GM21619 (cell line): ENCODE results near the gene PLXNA1.

Source experiments
- ATAC-seq: cut with Tn5 transposase; IDR thresholded peaks from one replicate; pipeline ENCODE4 v1.9.1; 2021; ENCODE audit not compliant: unreplicated experiment

The PLXNA1 gene

DNA sequence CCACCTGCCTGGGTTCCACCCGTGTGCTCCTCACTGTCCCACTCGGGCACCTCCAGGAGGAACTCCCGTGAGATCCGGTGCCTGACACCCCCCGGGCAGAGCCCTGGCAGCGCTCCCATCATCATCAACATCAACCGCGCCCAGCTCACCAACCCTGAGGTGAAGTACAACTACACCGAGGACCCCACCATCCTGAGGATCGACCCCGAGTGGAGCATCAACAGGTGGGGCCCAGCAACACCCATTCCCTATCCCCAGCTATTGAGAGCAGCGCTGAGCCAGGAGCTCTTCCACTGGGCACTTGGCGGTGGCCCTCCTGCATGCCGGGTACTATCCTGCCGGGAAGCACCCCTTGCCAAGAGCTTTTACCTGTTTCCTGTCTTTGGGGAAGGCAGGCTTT is 33.5 kb downstream of the PLXNA1 start:
- no peak for ATAC-seq

DNA sequence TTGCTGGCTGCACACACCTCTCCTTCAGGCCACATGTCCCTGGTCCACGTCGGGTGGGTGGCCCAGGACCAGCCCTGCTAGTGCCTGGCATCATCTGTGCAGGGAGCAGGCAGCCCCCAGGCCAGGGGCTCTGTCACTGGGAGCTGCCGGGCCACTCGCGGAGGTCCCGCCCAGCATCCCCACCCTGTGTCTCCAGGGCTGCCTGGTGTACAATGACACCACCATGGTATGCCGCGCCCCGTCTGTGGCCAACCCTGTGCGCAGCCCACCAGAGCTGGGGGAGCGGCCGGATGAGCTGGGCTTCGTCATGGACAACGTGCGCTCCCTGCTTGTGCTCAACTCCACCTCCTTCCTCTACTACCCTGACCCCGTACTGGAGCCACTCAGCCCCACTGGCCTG is 34.3 kb downstream of the PLXNA1 start:
- ATAC-seq, result no peak

DNA sequence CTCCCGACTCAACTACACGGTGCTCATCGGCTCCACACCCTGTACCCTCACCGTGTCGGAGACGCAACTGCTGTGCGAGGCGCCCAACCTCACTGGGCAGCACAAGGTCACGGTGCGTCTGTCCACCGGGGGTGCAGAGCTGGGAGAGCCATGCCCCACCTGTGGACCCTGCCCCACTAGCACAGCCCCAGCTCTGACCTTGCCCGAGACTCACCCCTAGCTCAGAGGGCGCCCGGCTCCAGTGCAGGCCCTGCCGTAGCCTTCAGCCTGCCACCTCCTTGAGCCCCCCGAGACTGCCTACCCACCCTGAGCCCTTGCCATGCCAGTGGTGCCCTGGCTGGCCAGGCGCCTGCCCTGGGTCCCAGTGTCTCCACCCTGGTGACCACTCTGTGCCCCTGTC is 34.9 kb downstream of the PLXNA1 start:
- ATAC-seq, result no peak

DNA sequence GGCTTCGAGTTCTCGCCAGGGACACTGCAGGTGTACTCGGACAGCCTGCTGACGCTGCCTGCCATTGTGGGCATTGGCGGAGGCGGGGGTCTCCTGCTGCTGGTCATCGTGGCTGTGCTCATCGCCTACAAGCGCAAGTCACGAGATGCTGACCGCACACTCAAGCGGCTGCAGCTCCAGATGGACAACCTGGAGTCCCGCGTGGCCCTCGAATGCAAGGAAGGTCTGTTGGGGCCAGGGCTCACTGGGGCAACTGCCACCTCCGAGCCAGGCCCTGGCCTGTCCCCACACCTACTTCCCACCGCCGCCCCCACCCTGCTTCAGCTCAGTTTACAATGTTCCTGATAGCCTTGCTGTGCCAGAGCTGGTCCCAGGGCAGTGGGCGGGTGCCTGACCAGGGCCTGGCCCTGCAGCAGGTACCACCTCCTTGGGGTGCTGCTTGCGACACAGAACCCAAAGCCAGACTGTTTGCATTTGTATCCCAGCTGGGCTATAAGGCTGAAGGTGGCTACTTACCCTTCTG is 35.5 kb downstream of the PLXNA1 start:
- ATAC-seq, result no peak

DNA sequence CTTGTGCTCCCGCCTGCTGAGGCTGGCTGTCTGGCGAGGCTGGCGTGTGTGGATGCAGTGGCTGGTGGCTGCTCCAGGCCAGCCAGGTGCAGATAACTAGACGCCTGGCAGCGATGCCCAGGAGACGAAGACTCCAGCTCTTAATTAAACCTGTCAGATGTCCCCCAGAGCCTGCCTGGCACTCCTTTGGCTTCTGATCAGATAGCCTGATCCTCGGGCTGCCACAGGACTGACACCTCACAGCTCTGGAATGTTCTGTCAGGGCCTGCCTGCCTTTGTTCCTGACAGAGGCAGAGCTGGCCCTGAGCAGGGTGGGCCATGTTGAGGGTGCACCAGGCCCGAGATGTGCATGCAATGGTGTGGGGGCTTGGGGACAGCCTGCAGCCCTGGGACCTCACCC is 36.5 kb downstream of the PLXNA1 start:
- no peak for ATAC-seq

DNA sequence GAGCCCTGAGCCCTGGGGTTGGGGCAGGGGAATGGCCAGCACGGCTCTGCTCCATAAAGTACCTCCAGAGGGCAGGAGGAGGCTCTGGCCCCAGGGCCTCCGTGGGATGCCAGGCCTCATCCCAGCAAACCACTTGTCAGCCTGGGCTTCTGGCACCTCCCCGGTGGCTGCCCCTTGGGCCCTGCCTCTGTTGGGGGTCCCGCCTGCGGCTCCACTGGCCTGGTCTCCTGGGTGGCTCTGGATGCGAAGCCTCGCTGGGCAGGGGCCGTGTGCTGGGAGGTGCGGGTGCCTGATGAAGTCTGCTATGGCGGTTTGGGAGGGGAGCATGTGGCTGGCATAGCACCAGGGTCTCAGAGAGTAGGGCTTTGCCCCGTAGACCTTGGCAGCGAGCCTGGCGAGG is 37.6 kb downstream of the PLXNA1 start:
- ATAC-seq, result no peak

DNA sequence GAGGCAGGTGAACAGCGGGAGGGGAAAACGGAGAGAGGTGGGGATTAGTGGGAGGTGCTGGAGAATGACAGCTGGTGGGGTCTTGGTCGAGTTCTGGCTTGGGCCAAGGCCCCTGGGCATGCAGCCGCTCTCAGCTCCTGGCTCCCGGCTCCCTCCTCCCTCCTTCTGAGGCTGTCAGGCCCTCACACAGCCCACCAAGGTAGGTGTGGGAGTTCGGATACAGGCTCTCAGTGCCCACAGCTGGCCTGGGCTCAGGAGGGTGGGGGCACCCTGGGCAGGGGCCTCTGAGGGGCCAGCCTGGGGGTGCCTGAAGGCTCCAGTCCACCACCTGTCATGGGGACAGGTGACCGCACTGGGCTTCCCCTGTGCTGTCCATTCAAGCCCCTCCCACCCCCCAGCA is 39.9 kb downstream of the PLXNA1 start:
- no peak for ATAC-seq

DNA sequence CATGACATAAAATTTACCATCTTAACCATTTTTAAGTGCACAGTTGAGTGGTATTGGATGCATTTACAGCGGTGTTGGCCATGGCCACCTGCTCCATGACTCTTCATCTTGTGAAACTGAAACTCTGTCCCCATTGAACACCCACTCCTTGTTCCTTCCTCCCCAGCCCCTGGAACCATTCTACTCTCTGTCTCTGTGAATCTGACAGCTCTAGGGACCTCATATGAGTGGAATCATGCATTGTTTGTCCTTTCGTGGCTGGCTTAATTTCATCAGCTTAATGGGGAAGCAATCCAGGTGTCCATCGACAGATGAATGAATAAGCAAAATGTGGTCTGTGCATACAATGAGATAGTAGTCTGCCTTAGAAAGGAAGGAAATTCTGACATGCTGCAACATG is 42.5 kb downstream of the PLXNA1 start:
- no peak for ATAC-seq

DNA sequence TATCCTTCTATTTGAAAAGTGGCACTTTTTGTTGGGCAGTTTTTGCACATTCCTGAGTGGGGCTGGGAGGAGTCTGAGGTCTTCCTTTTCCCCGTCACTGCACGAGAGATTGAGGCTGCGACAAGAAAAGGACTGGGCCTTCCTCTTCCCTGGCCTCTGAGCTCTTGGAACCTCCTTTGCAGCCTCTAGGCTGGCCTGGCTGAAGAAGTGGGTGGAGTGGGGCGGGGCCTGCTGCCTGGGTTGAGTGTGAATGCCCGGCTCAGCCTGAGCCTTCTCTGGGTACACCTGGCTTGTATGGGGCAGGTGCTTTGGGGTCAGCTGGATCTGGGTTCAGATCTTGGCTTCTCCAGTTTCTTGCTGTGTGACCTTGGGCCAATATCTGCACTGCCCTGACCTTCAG is 43.1 kb downstream of the PLXNA1 start:
- no peak for ATAC-seq

DNA sequence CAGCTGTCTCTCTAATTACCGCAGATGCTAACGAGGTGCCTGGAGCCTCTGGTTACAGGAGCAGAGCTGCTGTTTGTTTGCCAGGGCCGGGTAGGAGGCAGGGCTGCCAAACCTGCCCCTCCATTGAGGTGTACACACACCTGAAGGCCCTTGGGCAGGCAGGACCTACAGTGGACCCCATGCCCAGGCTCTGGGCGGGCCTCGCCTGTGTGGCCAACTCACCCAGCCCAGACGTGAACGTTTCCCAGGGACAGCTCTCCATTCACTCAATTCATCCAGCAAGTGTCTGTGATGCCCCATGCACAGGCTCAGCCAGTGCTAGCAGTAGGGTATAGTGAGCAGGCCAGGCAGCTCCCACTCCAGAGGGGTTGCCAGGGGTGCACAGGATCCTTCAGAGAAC is 43.7 kb downstream of the PLXNA1 start:
- no peak for ATAC-seq

DNA sequence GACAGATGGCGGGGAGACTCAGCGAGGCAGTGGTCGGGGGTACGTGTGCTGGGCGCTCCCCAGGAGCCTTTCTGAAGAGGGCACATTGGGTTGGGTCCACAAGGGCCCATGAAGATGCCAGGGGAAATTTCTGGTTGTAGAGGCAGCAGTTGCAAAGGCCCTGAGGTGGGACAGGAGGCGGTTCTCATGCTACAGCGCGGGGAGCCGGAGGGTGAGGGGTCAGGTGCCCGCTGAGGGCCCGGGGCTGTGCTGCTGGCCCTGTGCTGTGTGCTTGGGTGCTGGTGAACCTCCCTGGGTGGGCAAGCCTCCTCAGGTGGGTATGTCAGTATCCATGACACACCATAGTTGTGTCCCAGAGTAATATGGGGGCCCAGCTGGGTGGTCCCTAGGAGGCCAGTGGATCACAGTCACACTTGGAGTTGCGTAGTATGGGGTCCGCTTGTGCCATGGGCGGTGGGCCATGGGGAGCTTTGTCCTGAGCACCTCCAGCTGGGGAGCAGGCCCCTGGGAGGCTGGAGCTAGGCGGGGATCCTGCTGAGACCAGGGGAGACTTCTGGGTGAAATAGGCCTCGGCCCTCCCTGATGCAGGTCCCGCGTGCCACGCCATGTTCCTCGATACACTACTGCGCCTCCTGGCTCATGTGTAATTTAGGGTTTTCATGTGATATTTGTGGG is 44.3 kb downstream of the PLXNA1 start:
- ATAC-seq, result no peak

DNA sequence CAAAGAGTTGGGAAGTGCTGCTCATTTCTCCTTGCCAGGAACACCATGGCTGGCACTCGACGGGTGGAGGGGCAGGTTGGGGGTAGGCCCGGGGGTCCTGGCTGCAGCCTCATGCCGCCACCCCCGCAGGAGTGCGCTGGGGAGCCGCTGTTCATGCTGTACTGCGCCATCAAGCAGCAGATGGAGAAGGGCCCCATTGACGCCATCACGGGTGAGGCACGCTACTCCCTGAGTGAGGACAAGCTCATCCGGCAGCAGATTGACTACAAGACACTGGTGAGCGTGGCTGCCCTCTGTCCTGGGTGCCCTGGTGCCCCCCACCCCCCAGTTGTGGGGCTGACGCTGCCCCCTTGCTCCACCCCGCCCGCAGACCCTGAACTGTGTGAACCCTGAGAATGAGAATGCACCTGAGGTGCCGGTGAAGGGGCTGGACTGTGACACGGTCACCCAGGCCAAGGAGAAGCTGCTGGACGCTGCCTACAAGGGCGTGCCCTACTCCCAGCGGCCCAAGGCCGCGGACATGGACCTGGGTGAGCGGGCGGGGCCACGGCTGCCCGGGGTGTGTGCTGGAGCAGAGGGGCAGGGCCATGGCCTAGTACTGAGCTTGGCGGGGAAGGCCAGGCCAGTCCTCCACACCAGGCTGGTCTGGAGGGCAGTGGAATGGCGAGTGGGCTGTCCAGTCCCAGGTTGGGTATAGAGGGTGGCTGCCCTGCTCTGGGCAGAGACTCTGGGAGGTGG is 45.1 kb downstream of the PLXNA1 start:
- no peak for ATAC-seq

DNA sequence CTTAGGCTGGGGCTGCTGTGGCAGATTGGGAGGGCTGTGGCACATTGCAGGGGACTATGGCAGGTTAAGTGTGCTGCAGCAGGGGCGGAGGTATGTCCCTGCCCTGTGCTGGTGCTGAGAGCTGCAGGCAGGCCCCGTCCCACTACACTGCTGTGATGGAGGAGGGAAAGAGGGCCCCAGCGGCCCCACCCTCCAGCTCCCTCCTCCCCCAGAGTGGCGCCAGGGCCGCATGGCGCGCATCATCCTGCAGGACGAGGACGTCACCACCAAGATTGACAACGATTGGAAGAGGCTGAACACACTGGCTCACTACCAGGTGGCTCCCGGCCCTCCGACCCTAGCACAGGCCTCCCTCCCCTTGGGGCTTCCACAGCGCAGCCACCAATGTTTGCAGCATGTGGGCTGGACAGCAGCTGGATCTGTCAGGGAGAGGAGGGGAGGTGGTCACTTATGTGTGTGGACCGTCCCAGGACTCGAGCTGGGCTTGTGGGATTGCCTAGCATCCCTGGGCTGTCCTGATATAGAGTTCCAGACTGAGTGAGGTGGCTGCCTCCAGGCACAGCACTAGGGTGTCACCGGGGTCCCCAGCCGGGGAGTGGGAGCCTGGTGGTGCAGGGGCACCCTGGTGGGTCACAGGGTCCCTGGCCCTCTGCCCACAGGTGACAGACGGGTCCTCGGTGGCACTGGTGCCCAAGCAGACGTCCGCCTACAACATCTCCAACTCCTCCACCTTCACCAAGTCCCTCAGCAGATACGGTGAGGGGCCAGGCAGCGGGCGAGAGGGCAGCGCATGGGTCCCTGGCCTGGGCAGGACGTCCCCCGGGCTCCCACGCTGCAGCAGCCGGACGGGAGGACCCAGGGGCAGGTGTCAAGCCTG is 46.1 kb downstream of the PLXNA1 start:
- ATAC-seq, result no peak

DNA sequence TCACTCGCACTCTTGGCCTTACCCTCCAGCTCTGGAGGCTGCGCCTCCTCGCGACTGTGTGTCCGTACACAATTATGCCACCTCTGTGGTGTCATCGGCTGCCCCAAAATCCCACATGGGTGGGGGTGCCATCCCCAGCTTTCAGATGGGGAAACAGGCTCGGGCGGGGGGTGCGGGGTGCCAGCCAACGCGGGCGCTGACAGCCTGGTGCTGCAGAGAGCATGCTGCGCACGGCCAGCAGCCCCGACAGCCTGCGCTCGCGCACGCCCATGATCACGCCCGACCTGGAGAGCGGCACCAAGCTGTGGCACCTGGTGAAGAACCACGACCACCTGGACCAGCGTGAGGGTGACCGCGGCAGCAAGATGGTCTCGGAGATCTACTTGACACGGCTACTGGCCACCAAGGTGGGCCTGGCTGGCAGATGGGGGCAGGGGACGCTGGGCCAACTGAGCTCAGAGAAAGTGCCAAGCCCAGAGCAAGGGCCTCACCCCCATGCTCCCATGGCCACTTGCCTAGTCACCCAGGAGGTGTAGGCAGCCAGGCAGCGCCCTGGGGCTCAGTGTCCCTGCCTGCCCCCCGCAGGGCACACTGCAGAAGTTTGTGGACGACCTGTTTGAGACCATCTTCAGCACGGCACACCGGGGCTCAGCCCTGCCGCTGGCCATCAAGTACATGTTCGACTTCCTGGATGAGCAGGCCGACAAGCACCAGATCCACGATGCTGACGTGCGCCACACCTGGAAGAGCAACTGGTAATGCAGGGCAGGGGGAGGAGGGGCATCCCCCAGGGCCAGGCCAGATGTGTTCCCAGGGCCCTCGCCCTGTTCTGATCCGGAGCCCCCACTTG is 47.0 kb downstream of the PLXNA1 start:
- ATAC-seq, result no peak

DNA sequence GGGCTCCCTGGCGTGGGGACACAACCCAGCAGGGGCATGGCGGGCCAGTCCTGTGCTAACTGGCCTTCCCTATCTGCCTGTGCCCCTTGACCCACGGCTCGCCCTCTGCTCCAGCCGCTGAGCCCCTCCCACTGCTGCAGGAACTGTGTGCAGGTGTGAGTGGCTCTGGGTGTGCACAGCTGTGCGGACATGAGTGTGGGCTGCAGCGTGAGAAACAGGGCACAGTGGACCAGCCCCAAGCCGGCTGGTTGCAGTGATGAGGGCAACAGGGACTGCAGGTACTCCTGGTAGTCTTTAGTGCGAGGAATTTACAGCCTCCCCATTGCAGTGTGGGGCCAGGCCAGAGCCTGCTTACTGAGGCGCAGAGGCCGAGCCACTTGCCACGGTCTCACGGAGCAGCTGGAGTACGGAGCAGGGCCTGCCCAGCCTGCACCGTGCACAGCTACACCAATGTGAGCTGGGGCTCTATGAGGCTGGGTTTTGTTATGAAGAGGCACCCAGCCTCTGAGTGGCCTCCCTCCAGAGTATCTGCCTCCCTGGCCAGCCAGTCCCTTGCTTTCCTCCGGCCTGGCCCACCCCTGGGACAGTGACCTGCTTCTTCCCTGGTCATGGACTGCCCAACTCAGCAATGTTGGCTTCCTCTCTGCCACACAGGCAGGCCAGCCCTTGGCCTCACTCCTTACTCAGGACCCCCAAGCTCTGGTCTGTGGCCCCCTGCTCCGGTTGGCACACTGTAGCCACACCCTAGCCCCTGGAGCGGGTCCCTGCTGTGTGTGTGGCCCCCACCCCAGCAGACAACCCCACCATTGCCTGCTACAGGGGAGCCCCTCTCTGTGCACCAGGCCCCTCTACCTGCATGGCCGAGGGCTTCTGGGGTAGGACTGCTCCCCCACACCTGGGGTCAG is 47.8 kb downstream of the PLXNA1 start:
- ATAC-seq, result no peak

DNA sequence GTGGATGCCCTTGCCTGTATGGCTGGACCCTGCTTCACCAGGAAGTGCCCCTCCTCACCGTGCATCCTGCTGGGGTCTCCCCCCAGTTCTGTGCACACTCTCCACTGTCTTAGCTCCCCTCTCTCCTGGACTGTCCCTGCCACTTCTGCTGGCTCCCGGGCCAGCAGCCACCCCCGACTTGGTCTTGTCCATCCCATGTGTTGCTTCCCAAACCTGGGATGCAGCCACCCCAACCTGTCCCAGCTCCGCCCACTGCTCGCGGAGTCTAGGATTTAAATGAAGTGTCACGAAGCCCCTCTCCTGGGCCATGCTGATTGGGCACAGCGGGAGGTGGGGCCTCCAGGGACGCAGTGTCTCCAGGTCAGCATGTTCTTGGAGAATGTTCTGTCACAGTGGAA is 48.5 kb downstream of the PLXNA1 start:
- ATAC-seq, result no peak

DNA sequence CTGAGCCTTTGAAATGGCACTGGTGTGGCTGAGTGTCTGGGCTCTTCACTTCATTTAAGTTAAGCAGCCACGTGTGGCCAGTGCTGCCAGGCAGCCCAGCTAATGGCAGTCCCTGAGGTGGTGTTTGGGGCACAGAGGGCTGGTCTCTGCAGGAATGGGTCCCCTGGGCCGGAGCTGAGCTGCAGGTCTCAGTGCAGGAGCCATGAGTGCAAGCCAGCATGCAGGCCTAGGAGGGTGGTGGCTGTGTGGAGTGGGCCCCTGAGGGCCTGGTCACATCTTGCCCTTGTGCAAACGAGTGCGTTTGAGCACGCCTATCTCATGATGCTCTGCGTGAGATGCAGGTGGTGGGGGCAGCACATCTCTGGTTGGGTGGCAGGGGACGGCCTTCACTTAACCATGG is 48.9 kb downstream of the PLXNA1 start:
- ATAC-seq, result no peak

DNA sequence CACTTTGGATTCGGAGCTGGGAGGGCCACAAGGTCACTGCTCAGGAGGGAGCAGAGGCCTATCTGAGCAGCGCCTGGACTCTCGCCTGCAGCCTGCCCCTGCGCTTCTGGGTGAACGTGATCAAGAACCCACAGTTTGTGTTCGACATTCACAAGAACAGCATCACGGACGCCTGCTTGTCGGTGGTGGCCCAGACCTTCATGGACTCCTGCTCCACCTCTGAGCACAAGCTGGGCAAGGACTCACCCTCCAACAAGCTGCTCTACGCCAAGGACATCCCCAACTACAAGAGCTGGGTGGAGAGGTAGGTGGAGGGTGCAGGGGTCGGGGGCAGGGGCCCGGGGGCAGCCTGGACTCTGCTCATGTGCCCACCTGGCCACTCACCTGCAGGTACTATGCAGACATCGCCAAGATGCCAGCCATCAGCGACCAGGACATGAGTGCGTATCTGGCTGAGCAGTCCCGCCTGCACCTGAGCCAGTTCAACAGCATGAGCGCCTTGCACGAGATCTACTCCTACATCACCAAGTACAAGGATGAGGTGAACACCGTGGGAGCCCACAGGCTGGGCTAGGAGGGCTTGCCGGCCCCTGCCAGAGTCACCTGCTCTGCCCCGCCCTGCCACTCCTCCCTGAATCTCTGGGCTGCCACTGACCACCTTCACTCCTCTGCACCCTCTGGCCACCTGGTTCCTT is 49.5 kb downstream of the PLXNA1 start:
- no peak for ATAC-seq
